Hindlimb muscle (tissue), 1 donor: ENCODE measurements around the gene TMEM203. TPM values are rescaled to one million over a fixed set of nuclear protein-coding genes. Genes with fewer than 3 reads are reported as not detected.

Experiments used
- DNase-seq: peaks from one replicate; pipeline ENCODE4 v3.0.0-alpha.2; 2013
- polyA plus RNA-seq: library from polyadenylated mRNA; unstranded; fragments of 120-200 nt; gene quantifications from one replicate; pipeline ENCODE4 v1.2.1, GENCODE V29; 2013; ENCODE audit not compliant: insufficient read length

Gene TMEM203
- polyA plus RNA-seq, 1 donor, result 36.1 TPM

DNA sequence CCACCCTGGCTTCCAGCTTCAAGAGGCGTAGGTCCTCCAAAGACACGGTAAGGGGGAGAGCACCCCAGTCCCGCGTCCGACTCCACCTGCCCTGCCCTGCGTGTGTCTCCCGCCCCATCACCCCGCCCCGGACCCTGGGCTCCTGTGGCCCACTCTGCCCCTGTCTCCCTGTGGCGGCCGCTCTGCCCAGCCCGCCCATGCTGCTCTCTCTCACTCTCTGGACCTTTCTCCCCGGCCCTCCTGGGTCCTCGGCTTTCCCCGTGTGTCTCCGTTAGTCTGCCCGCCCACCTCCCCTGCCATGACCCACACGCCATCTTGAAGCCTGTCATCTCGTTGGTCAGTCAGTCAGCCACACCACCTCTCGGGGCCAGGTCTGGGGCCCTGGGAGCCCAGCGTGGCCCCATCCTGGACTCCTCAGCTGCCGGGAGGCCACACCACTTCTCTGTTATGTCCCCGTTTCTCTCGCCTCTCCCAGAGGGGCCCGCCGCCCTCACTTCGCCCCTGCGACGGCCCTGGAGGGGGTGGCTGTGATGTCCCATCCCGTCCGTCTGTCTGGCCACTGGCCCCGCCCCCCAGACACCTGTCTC, 40.1 kb downstream of the TMEM203 start:
- no peak for DNase-seq

DNA sequence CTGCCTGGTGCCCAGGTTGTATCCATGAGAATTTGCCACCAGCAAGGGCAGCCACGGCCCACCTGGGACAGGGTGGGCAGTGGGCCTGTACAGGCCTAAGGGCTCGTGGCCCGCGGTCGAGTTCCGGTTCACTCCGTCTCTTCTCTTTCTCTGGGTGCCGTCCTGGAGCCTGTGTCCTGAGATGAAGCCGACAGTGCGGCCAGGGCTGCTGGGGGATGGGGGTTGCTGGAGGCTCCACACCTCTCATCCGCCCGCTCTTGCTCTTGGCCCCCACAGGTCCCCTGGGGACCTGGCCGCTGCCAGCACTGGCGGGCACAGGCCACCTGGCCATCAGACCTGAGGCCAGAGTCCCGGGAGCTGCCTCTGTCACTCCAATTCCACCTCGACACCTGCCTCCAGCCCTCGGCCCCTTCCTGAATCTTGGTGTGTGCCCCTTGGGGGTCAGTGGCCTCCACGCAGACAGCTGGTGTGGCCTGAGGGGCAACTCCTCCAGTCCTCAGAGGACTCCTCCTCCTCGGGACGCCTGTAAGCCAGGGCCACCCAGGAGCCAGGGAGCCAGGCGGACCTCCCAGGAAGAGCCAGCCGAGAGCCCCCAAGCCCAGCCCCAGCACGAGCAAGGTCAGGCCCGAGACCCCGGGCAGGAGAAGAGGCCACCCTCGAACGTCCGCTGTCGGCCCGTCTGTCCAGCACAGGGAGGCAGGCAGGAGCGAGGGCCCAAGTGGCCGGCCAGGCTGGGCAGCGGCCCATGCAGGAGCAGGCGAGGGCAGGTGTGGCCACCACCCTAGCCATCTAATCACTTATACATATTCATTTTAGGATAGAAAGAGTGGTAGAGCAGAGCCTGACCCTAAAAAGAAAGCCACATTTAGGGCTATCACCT, 40.8 kb downstream of the TMEM203 start:
- DNase-seq, result no peak

DNA sequence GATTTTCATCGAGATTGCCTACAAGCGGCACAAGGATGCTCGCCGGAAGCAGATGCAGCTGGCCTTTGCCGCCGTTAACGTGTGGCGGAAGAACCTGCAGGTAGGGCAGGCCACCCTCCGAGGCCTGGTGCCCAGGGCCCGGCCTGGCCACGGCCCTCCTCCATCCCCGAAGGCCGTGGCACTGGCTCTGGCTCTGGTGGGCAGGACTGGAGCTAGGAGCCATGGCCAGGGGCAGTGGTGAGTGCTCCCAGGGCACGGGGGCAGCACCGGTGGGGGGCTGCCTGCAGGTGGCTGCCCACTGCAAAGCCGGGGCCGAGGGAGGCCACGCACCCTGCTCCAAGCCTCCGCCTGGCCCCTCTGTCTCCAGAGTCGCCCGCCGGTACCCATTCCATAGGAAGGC, 41.6 kb downstream of the TMEM203 start:
- no peak for DNase-seq

DNA sequence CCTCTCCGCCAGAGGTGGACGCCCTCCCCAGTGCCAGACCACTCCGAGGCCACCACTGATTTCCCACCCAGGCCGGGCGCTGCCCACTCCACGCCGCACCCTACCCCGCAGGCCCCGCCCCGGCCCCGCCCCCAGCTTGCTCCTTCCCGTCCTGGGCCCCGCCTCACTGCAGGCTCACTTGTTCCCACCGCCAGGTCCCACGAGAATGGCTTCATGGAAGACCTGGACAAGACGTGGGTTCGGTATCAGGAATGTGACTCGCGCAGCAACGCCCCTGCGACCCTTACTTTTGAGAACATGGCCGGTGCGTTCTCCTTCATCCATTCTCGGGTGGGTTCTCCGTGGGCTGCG, 42.1 kb downstream of the TMEM203 start:
- DNase-seq, result no peak

- no peak for DNase-seq
Measured at GRCh38 chr9:137162505-137163364, 42.7 kb downstream of the TMEM203 start.

DNA sequence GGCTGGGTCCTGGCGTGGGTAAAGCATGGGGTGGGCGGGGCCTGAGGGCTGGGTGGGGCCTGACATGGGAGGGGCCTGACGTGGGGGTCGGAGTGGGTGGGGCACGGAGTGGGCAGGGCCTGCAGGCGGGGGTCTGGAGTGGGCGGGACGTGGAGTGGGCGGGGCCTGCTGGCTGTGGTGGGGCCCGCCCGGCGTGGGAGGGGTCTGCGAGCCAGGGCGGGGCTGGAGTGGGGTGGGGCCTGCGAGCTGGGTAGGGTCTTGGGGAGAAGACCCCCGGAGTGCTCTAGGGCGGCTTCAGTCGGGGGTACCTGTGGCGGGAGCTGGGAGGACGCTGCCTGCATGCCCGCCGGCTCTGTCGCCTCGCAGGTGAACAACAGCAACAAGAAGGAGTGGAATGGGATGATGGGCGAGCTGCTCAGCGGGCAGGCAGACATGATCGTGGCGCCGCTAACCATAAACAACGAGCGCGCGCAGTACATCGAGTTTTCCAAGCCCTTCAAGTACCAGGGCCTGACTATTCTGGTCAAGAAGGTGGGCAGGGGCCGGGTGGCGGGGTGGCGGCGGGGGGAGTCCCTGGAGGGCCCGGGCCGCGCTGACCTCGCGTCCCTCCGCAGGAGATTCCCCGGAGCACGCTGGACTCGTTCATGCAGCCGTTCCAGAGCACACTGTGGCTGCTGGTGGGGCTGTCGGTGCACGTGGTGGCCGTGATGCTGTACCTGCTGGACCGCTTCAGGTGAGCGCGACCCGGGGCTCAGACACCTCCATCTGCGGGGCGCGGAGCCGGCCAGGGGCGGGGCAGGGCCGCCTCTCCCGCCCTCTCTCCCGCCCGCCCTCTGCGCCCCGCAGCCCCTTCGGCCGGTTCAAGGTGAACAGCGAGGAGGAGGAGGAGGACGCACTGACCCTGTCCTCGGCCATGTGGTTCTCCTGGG, 43.6 kb downstream of the TMEM203 start:
- DNase-seq, result no peak

GRCh38 chr9:137160716-137161557, 44.5 kb downstream of the TMEM203 start:
- DNase-seq, result no peak

- no peak for DNase-seq
Measured at GRCh38 chr9:137160054-137160425, 45.4 kb downstream of the TMEM203 start.

- no peak for DNase-seq
Measured at GRCh38 chr9:137159105-137160053, 46.1 kb downstream of the TMEM203 start.

DNA sequence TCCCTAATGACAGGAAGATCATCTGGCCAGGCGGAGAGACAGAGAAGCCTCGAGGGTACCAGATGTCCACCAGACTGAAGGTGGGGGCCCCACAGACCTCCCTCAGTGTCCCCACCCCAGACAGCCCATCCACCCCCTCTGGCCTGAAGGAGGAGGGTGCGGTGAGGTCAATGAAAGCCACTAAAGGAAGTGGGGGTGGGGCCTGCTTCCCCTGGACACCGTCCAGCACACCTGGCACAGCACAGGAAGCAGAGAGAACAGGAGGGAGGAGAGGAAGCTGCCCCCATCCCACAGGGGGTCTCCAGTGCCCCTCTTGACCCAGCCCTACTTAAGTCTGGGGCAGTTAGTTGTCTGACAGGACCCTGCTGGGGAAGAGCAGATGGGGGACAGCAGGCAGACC, 46.8 kb downstream of the TMEM203 start:
- DNase-seq, result no peak

- no peak for DNase-seq
Measured at GRCh38 chr9:137157618-137158415, 47.6 kb downstream of the TMEM203 start.

DNA sequence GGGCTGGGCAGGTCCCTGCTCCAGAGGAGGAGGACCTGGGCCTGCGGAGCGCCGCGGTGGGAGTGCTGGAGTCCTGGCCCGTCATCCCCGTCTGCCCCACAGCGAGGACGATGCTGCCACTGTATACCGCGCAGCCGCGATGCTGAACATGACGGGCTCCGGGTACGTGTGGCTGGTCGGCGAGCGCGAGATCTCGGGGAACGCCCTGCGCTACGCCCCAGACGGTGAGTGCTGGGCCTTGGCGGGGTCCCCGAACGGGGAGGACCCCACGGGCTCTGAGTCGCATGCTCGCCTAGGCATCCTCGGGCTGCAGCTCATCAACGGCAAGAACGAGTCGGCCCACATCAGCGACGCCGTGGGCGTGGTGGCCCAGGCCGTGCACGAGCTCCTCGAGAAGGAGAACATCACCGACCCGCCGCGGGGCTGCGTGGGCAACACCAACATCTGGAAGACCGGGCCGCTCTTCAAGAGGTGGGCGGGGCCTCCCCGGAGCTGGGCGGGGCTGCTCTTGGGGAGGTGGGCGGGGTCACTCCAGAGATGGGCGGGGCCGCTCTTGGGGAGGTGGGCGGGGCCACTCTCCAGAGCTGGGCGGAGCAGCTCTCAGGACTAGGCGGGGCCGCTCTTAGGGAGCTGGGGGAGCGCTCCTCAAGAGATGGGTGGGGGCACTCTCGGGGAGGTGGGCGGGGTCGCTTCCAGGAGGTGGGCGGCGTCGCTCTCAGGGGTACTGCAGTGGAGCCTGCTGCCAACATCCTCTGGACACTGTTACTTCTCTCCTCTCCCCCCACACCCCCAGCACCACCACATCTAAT, 48.7 kb downstream of the TMEM203 start:
- DNase-seq, result no peak

Other genes starting within 250 kb of the TMEM203 start
- 24.2 TPM for gene PTGDS, start 228.1 kb downstream of the TMEM203 start, polyA plus RNA-seq
- 0.85 TPM for gene LCNL1, start 222.7 kb downstream of the TMEM203 start, polyA plus RNA-seq
- gene PAXX, start 213.2 kb downstream of the TMEM203 start, polyA plus RNA-seq, result 23.9 TPM
- gene CLIC3, start 209.1 kb downstream of the TMEM203 start, polyA plus RNA-seq, result 0.54 TPM
- gene ABCA2, start 177.4 kb downstream of the TMEM203 start, polyA plus RNA-seq, result 18.4 TPM
- 0.10 TPM for gene FUT7, start 173.6 kb downstream of the TMEM203 start, polyA plus RNA-seq
- gene NPDC1, start 159.5 kb downstream of the TMEM203 start, polyA plus RNA-seq, result 44.1 TPM
- gene ENTPD2, start 151.6 kb downstream of the TMEM203 start, polyA plus RNA-seq, result 11.0 TPM
- 3.9 TPM for gene SAPCD2, start 135.1 kb downstream of the TMEM203 start, polyA plus RNA-seq
- 2.5 TPM for gene UAP1L1, start 128.1 kb downstream of the TMEM203 start, polyA plus RNA-seq
- gene MAN1B1, start 118.7 kb downstream of the TMEM203 start, polyA plus RNA-seq, result 43.6 TPM
- gene DPP7, start 90.9 kb downstream of the TMEM203 start, polyA plus RNA-seq, result 30.0 TPM
- gene GRIN1, start 66.5 kb downstream of the TMEM203 start, polyA plus RNA-seq, result not detected
- gene LRRC26, start 35.6 kb downstream of the TMEM203 start, polyA plus RNA-seq, result not detected
- not detected for gene TMEM210, start 33.6 kb downstream of the TMEM203 start, polyA plus RNA-seq
- gene ANAPC2, start 17.1 kb downstream of the TMEM203 start, polyA plus RNA-seq, result 36.3 TPM
- 66.5 TPM for gene SSNA1, start 17.0 kb downstream of the TMEM203 start, polyA plus RNA-seq
- gene TPRN, start 4.9 kb downstream of the TMEM203 start, polyA plus RNA-seq, result 14.0 TPM
- gene NDOR1, start 52 bp upstream of the TMEM203 start, polyA plus RNA-seq, result 10.5 TPM
- 4.2 TPM for gene RNF208, start 16.6 kb upstream of the TMEM203 start, polyA plus RNA-seq
- gene CYSRT1, start 19.5 kb upstream of the TMEM203 start, polyA plus RNA-seq, result 2.5 TPM
- 2.1 TPM for gene RNF224, start 21.9 kb upstream of the TMEM203 start, polyA plus RNA-seq
- gene SLC34A3, start 25.3 kb upstream of the TMEM203 start, polyA plus RNA-seq, result 1.8 TPM
- gene TUBB4B, start 35.6 kb upstream of the TMEM203 start, polyA plus RNA-seq, result 145 TPM
- not detected for gene STPG3, start 45.6 kb upstream of the TMEM203 start, polyA plus RNA-seq
- gene NELFB, start 49.7 kb upstream of the TMEM203 start, polyA plus RNA-seq, result 53.1 TPM
- gene TOR4A, start 72.1 kb upstream of the TMEM203 start, polyA plus RNA-seq, result 7.9 TPM
- 3.9 TPM for gene NRARP, start 96.6 kb upstream of the TMEM203 start, polyA plus RNA-seq
- gene EXD3, start 217.5 kb upstream of the TMEM203 start, polyA plus RNA-seq, result 16.6 TPM
- 4.2 TPM for gene NOXA1, start 217.7 kb upstream of the TMEM203 start, polyA plus RNA-seq
- gene ENTPD8, start 235.7 kb upstream of the TMEM203 start, polyA plus RNA-seq, result 0.98 TPM